DOHH2 (cell line): ENCODE results near the gene GABRE.

Experiments
- H3F3A ChIP-seq: fragments of 200-600 bp; sonication (generic), shearing (Covaris generic); 2 replicates; pipeline ENCODE4 v1.6.0; 2016; ENCODE audit warnings: antibody characterized with exemption, mild to moderate bottlenecking; ENCODE audit not compliant: control insufficient read depth, insufficient read depth
- H3K27ac ChIP-seq: fragments of 200-600 bp; sonication (generic); 2 replicates; pipeline ENCODE4 v1.5.1; 2014; ENCODE audit warnings: low read depth, mild to moderate bottlenecking, low read length, moderate library complexity
- H3K27me3 ChIP-seq: fragments of 200-600 bp; sonication (generic); 2 replicates; pipeline ENCODE4 v1.6.1; 2014; ENCODE audit warnings: mild to moderate bottlenecking, low read length, mixed read lengths; ENCODE audit not compliant: control insufficient read depth
- H3K36me3 ChIP-seq: fragments of 200-600 bp; sonication (generic); 2 replicates; pipeline ENCODE4 v1.6.1; 2014; ENCODE audit warnings: mild to moderate bottlenecking, low read length, moderate library complexity, mixed read lengths; ENCODE audit not compliant: control insufficient read depth
- H3K4me1 ChIP-seq: fragments of 200-600 bp; sonication (generic); 2 replicates; pipeline ENCODE4 v1.6.1; 2014; ENCODE audit warnings: mild to moderate bottlenecking, low read length, mixed read lengths; ENCODE audit not compliant: control insufficient read depth
- H3K4me2 ChIP-seq: fragments of 200-600 bp; sonication (generic); 2 replicates; pipeline ENCODE4 v1.6.0; 2014; ENCODE audit warnings: mild to moderate bottlenecking, low read length, moderate library complexity
- H3K4me3 ChIP-seq: fragments of 200-600 bp; sonication (generic); 2 replicates; pipeline ENCODE4 v1.5.1; 2014; ENCODE audit warnings: mild to moderate bottlenecking, low read length, mixed read lengths
- H3K79me2 ChIP-seq: fragments of 200-600 bp; sonication (generic); 2 replicates; pipeline ENCODE4 v1.6.1; 2014; ENCODE audit warnings: mild to moderate bottlenecking, low read length, mixed read lengths; ENCODE audit not compliant: control insufficient read depth
- H3K9me2 ChIP-seq: fragments of 200-600 bp; sonication (generic); replicated peaks from 2 replicates; pipeline ENCODE4 v1.6.1; 2014; ENCODE audit warnings: mild to moderate bottlenecking, low read length, mixed read lengths; ENCODE audit not compliant: control insufficient read depth
- H3K9me3 ChIP-seq: fragments of 200-600 bp; sonication (generic); 2 replicates; pipeline ENCODE4 v1.6.1; 2014; ENCODE audit warnings: antibody characterized with exemption, low read length, mixed read lengths; ENCODE audit not compliant: control insufficient read depth, insufficient read depth
- H4K20me1 ChIP-seq: fragments of 200-600 bp; sonication (generic); 2 replicates; pipeline ENCODE4 v1.6.0; 2014; ENCODE audit warnings: low read depth, mild to moderate bottlenecking, antibody characterized with exemption, low read length, moderate library complexity; ENCODE audit not compliant: control insufficient read depth, insufficient read depth
- EZH2phosphoT487 ChIP-seq: fragments of 200-600 bp; sonication (generic); IDR thresholded peaks from 2 replicates; pipeline ENCODE4 v1.6.1; 2017; ENCODE audit warnings: borderline replicate concordance, mild to moderate bottlenecking, antibody characterized with exemption, low read length, moderate library complexity, mixed read lengths
- TF ChIP-seq, protein P1 (sequence below): fragments of 200-600 bp; sonication (generic); IDR thresholded peaks from one replicate; pipeline ENCODE4 v1.5.1; 2014; ENCODE audit warnings: antibody characterized with exemption, mild to moderate bottlenecking, low read depth, low read length; ENCODE audit not compliant: poor library complexity, severe bottlenecking

GABRE gene

DNA sequence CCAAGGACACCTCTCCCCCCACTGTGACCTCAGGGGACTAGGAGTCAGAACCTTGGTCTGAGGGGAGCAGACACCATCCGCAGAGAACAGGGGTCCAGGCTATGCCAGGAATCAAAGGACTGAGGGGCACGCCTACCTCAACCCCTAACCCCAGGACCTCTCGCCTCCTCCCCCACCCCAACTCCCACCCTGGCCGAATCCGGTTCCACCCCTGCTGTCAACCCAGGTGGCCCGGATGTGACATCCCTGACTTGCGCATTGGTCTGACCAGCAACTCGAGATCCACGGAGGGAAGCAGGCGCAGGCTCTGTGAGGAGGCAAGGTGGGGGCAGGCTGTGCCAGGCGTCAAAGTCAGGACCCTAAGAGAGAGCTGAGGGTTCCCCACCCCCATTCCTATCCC lies 62.3 kb downstream of the GABRE start:
- Histone ChIP-seq H3K79me2 (no peaks in the 10 kb centered on the region), H3K9me3 (no peaks in the 10 kb centered on the region), H3K27me3 (no peaks in the 10 kb centered on the region), H3K4me1 (no peaks in the 10 kb centered on the region), H4K20me1 (no peaks in the 10 kb centered on the region), H3K9me2 (no peaks in the 10 kb centered on the region), H3K36me3 (no peaks in the 10 kb centered on the region), H3K4me2 (no peak overlapping the region), H3F3A (no peaks in the 10 kb centered on the region), H3K4me3 (no peak overlapping the region), H3K27ac (no peak overlapping the region)
- no peak for TF ChIP-seq EZH2phosphoT487
- TF ChIP-seq, protein P1, sequence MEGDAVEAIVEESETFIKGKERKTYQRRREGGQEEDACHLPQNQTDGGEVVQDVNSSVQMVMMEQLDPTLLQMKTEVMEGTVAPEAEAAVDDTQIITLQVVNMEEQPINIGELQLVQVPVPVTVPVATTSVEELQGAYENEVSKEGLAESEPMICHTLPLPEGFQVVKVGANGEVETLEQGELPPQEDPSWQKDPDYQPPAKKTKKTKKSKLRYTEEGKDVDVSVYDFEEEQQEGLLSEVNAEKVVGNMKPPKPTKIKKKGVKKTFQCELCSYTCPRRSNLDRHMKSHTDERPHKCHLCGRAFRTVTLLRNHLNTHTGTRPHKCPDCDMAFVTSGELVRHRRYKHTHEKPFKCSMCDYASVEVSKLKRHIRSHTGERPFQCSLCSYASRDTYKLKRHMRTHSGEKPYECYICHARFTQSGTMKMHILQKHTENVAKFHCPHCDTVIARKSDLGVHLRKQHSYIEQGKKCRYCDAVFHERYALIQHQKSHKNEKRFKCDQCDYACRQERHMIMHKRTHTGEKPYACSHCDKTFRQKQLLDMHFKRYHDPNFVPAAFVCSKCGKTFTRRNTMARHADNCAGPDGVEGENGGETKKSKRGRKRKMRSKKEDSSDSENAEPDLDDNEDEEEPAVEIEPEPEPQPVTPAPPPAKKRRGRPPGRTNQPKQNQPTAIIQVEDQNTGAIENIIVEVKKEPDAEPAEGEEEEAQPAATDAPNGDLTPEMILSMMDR = no peak

DNA sequence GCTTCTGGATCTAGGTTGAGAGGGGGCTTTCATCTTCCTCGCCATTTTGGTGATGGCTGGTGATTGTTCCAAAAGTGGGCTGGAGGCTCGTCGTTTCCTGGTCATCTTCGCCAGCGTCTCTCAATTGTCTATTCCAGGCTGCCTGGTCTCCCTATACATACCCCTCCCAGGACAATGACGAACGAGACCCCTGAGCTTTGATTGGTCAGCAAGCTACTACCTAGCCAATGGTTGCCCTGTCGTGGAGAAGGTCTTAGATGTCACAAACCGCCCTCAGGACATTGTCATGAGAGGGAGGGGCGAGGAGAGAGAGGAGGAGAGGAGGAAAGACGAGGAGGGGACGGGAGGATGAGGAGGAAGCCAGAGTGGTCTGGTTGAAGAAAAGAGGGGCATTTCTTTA lies 69.5 kb downstream of the GABRE start:
- TF ChIP-seq, protein P1 = no peak
- TF ChIP-seq EZH2phosphoT487 = no peak
- Histone ChIP-seq H3K36me3 (no peaks in the 10 kb centered on the region), H3F3A (no peaks in the 10 kb centered on the region), H3K27ac (no peak overlapping the region), H3K27me3 (no peaks in the 10 kb centered on the region), H3K4me2 (no peak overlapping the region), H4K20me1 (no peaks in the 10 kb centered on the region), H3K79me2 (no peaks in the 10 kb centered on the region), H3K4me3 (no peak overlapping the region), H3K9me3 (no peaks in the 10 kb centered on the region), H3K4me1 (no peaks in the 10 kb centered on the region), H3K9me2 (no peaks in the 10 kb centered on the region)
